HepG2 (cell line): Measurements from ENCODE around the gene TMEM41B. TPM values are rescaled to one million over a fixed set of nuclear protein-coding genes. Genes with fewer than 3 reads are reported as not detected.

Experiments used
- ATAC-seq: fragments of 200-7000 bp; cut with Tn5 transposase; 3 replicates; pipeline ENCODE4 v1.9.1; 2020; ENCODE audit warnings: mild to moderate bottlenecking, moderate library complexity
- BruUV-seq: library from RNA; stranded (reverse); fragments of 400-500 nt; replicated peaks from 2 replicates; lab custom pipeline; 2021; lab: Mats Ljungman, UMichigan
- CTCF ChIA-PET: fragments of 300-600 bp; formaldehyde crosslinking; extraction: SDS; loops from one replicate; lab custom pipeline; 2021; ENCODE audit warnings: low total read pairs, inconsistent platforms, low intra/inter-chr PET ratio; lab: Yijun Ruan, JAX
- POLR2A ChIA-PET: fragments of 350-600 bp; sonication (Branson Sonifier 250); formaldehyde crosslinking; loops from one replicate; lab custom pipeline; 2020; ENCODE audit warnings: antibody characterized with exemption, inconsistent platforms; lab: Yijun Ruan, JAX
- DNase-seq: peaks from one replicate; pipeline ENCODE4 v3.0.0-alpha.2; 2015; ENCODE audit warnings: low spot score
- FAIRE-seq: peaks from 3 replicates; lab custom pipeline; 2011; peaks lifted over from hg19 to GRCh38; lab: Jason Lieb, UNC
- H2AFZ ChIP-seq: one replicate; pipeline ENCODE4 v1.6.1; 2011; ENCODE audit warnings: low read length, inconsistent platforms
- H3K27ac ChIP-seq: fragments of 300-600 bp; 3 replicates; pipeline ENCODE4 v1.8.0; 2011; ENCODE audit warnings: mixed run types, mild to moderate bottlenecking, mixed read lengths, low read length, inconsistent platforms; ENCODE audit not compliant: insufficient read depth; ENCODE audit errors: extremely low read length
- H3K27me3 ChIP-seq, 2 experiments: fragments of 200-600 bp in 1 of 2; 2 replicates in 1 of 2; 3 replicates in 1 of 2; pipeline versions ENCODE4 v1.6.0 to v1.8.0; 2011; ENCODE audit warnings: low read length in 2 of 2, mild to moderate bottlenecking in 2 of 2, moderate library complexity in 2 of 2, inconsistent platforms in 1 of 2; ENCODE audit not compliant: insufficient read depth in 2 of 2, control insufficient read depth in 1 of 2
- H3K36me3 ChIP-seq, 2 experiments: fragments of 200-600 bp in 1 of 2; replicated peaks in 1 of 2; 2 replicates in 1 of 2; 3 replicates in 1 of 2; pipeline versions ENCODE4 v1.5.1 to v1.8.0; 2011; ENCODE audit warnings: low read length in 2 of 2, inconsistent platforms in 1 of 2; ENCODE audit not compliant: insufficient read depth in 2 of 2, control insufficient read depth in 1 of 2
- H3K4me1 ChIP-seq: 2 replicates; pipeline ENCODE4 v1.5.1; 2012; ENCODE audit warnings: low read length, inconsistent platforms; ENCODE audit not compliant: insufficient read depth
- H3K4me2 ChIP-seq: 2 replicates; pipeline ENCODE4 v1.6.0; 2011; ENCODE audit warnings: low read depth, low read length, inconsistent platforms
- H3K4me3 ChIP-seq, 3 experiments: fragments of 200-600 bp in 1 of 3; sonication (generic), shearing (Covaris generic) in 1 of 3; replicated peaks in 1 of 3; 2 replicates each; pipeline ENCODE4 v1.5.1; 2011 to 2016; ENCODE audit warnings: low read length in 3 of 3, inconsistent platforms in 2 of 3, low read depth in 2 of 3, mild to moderate bottlenecking in 2 of 3, control low read depth in 1 of 3, mixed read lengths in 1 of 3; ENCODE audit not compliant: insufficient read depth in 1 of 3
- H3K79me2 ChIP-seq: one replicate; pipeline ENCODE4 v1.6.1; 2011; ENCODE audit warnings: low read length, inconsistent platforms; ENCODE audit not compliant: insufficient read depth
- H3K9ac ChIP-seq: 2 replicates; pipeline ENCODE4 v1.6.0; 2011; ENCODE audit warnings: mild to moderate bottlenecking, low read depth, low read length, inconsistent platforms; ENCODE audit not compliant: insufficient read depth
- H3K9me3 ChIP-seq: 2 replicates; pipeline ENCODE4 v1.5.1; 2012; ENCODE audit warnings: mild to moderate bottlenecking, low read length
- H4K20me1 ChIP-seq: 2 replicates; pipeline ENCODE4 v1.6.0; 2011; ENCODE audit warnings: inconsistent platforms, mild to moderate bottlenecking, low read length, moderate library complexity; ENCODE audit not compliant: insufficient read depth
- ELF3 ChIP-seq: IDR thresholded peaks from 2 replicates; pipeline ENCODE4 v1.6.1; 2016; ENCODE audit warnings: missing genetic modification reagents, missing compliant biosample characterization
- EP300 ChIP-seq, 3 experiments: sonication (generic) in 1 of 3; formaldehyde crosslinking in 1 of 3; IDR thresholded peaks; 2 replicates each; pipeline versions ENCODE4 v1.5.1 to v1.6.1; 2011 to 2020; ENCODE audit warnings: low read depth in 2 of 3, low read length in 2 of 3, borderline replicate concordance in 1 of 3, improper control_type of control experiment in 1 of 3, mild to moderate bottlenecking in 1 of 3, missing genetic modification reagents in 1 of 3, moderate library complexity in 1 of 3
- FOXA3 ChIP-seq: IDR thresholded peaks from 2 replicates; pipeline ENCODE4 v1.6.1; 2016; ENCODE audit warnings: missing genetic modification reagents, missing compliant biosample characterization
- GATAD1 ChIP-seq: IDR thresholded peaks from 2 replicates; pipeline ENCODE4 v1.6.1; 2016; ENCODE audit warnings: missing genetic modification reagents, missing compliant biosample characterization
- KDM5B ChIP-seq: sonication (generic); formaldehyde crosslinking; IDR thresholded peaks from 2 replicates; pipeline ENCODE4 v1.4.0; 2020; ENCODE audit warnings: missing genetic modification reagents, mild to moderate bottlenecking, borderline replicate concordance
- KLF11 ChIP-seq: IDR thresholded peaks from 2 replicates; pipeline ENCODE4 v1.6.1; 2016; ENCODE audit warnings: missing compliant biosample characterization
- LRRFIP1 ChIP-seq: sonication (generic); formaldehyde crosslinking; conservative IDR thresholded peaks from 2 replicates; pipeline ENCODE4 v1.4.0; 2020; ENCODE audit warnings: missing genetic modification reagents
- MXI1 ChIP-seq: IDR thresholded peaks from 3 replicates; pipeline ENCODE4 v1.6.1; 2012; ENCODE audit warnings: low read depth, low read length, inconsistent platforms, borderline replicate concordance
- NFKBIZ ChIP-seq: IDR thresholded peaks from 2 replicates; pipeline ENCODE4 v1.6.1; 2018; ENCODE audit warnings: missing genetic modification reagents, missing compliant biosample characterization
- NRL ChIP-seq: sonication (generic); formaldehyde crosslinking; IDR thresholded peaks from 2 replicates; pipeline ENCODE4 v1.5.0; 2020; ENCODE audit warnings: missing genetic modification reagents, mild to moderate bottlenecking, moderate library complexity, borderline replicate concordance
- ZBTB7B ChIP-seq: sonication (generic); formaldehyde crosslinking; IDR thresholded peaks from 2 replicates; pipeline ENCODE4 v1.4.0; 2020; ENCODE audit warnings: missing genetic modification reagents
- ZNF10 ChIP-seq: sonication (generic); formaldehyde crosslinking; IDR thresholded peaks from 2 replicates; pipeline ENCODE4 v1.4.0; 2020; ENCODE audit warnings: mild to moderate bottlenecking, low read depth, missing genetic modification reagents, borderline replicate concordance
- ZNF510 ChIP-seq: sonication (generic); formaldehyde crosslinking; IDR thresholded peaks from 2 replicates; pipeline ENCODE4 v1.4.0; 2020; ENCODE audit warnings: low read depth, mild to moderate bottlenecking, missing genetic modification reagents
- ZNF644 ChIP-seq: IDR thresholded peaks from 2 replicates; pipeline ENCODE4 v1.6.1; 2016; ENCODE audit warnings: low read depth
- ZNF816 ChIP-seq: sonication (generic); formaldehyde crosslinking; IDR thresholded peaks from 2 replicates; pipeline ENCODE4 v1.8.0; 2022; ENCODE audit warnings: missing genetic modification reagents, mild to moderate bottlenecking, borderline replicate concordance
- WGBS: methylation state at CpG from one replicate; pipeline ENCODE4 v1.1.6; 2017; ENCODE audit warnings: low lambda C conversion rate; 5-methylcytosine and 5-hydroxymethylcytosine counted together
- in situ Hi-C: cut with HindIII; loops from 2 replicates; pipeline ENCODE4 v1.10.0; 2017; ENCODE audit warnings: low pct_unique_long_range_greater_than_20kb; ENCODE audit not compliant: extremely low pct_ligation_motif_present
- intact Hi-C: fragments of 100-400 bp; cut with micrococcal nuclease; formaldehyde crosslinking; loops from one replicate; pipeline ENCODE4 v1.10.0; 2022; ENCODE audit not compliant: unreplicated experiment
- polyA plus RNA-seq, 8 experiments: library from polyadenylated mRNA; depleted of rRNA in 3 of 8; stranded (reverse) in 7 of 8; unstranded in 1 of 8; fragments of >200 nt; fragmentation: Illumina TruSeq in 4 of 8; extraction: Trizol in 4 of 8; gene quantifications; 2 replicates each; pipeline versions ENCODE4 v1.2.1 to v1.2.3, GENCODE V29; 2011 to 2016; ENCODE audit warnings: low read depth in 4 of 8, missing spikeins in 1 of 8, mixed read lengths in 1 of 8; ENCODE audit not compliant: insufficient read depth in 1 of 8
- total RNA-seq, 5 experiments: library from RNA; depleted of rRNA; stranded (reverse); fragments of >200 nt; fragmentation: Illumina TruSeq; extraction: Trizol; gene quantifications; 2 replicates each; pipeline ENCODE4 v1.2.3, GENCODE V29; 2016; ENCODE audit warnings: low read depth in 1 of 5
- TF ChIP-seq, protein P1 (sequence below): sonication (generic); formaldehyde crosslinking; IDR thresholded peaks from 2 replicates; pipeline ENCODE4 v1.4.0; 2020; ENCODE audit warnings: missing genetic modification reagents
- TF ChIP-seq, protein P2 (sequence below): sonication (generic); formaldehyde crosslinking; IDR thresholded peaks from 2 replicates; pipeline ENCODE4 v1.4.0; 2020; ENCODE audit warnings: missing genetic modification reagents

TMEM41B gene
- total and polyA plus RNA-seq, 2 of the 13 experiments (the other 11 are each of a cell fraction or from before 2014, with no cell fraction given), result 36.8 to 48.1 TPM

DNA sequence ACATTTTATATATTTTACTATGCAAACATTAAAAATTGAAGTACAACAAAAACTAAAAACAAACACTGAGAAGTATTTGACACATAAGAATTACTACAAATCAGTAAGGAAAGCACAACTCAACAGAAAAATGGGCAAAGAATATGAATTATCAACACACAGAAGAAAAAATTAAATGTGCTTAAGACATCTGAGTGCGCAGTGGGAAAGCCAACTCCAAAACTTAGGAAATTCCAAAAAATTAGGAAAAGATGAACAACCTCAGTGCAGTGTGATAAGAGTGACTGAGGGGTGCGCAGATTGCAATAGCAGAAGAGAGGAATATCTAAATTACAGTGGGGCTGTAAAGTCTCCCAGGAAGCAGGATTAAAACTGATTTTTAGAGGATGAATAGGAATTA lies 1.9 kb upstream of the TMEM41B start:
- no peaks in the 10 kb centered on the region; a peak in 2 of 5 replicates for H3K27me3 ChIP-seq
- peaks cover 29% of the 10 kb centered on the region for H3K79me2 ChIP-seq
- FAIRE-seq (no peak), DNase-seq (no peak), ATAC-seq (no peak)
- H3K4me3 ChIP-seq, result no peak overlapping the region
- H3K36me3 ChIP-seq, result no peaks in the 10 kb centered on the region
- no peaks in the 10 kb centered on the region for H3K9me3 ChIP-seq
- no peak overlapping the region for H2AFZ ChIP-seq
- no peak overlapping the region for H3K4me2 ChIP-seq
- intact Hi-C loops, result loop anchor here (5.0 kb wide), 1 partner anchor 46 kb away; no protein-coding TSS in a partner anchor
- H3K9ac ChIP-seq, result no peak overlapping the region
- H3K4me1 ChIP-seq, result peaks cover 50% of the 10 kb centered on the region
- H4K20me1 ChIP-seq, result peaks cover 10% of the 10 kb centered on the region
- ChIA-PET POLR2A (interaction anchor here (0.8 to 2.5 kb wide), 2 partner anchors 48 to 69 kb away, joined by 3 to 16 read pairs; partner anchors contain the start of gene IPO7), CTCF (no interaction called here)
- WGBS, result 98% methylated on average over 2 of the region's 2 CpGs
- H3K27ac ChIP-seq, result no peak overlapping the region
- no TSS peak for BruUV-seq
- in situ Hi-C loops, result no loop called here
- TF ChIP-seq ZNF510 (CRISPR knock-in tag) (no peak), KLF11 (no peak), GATAD1 (CRISPR knock-in tag) (no peak), ZNF10 (no peak), ZNF644 (CRISPR knock-in tag) (no peak), MXI1 (no peak), FOXA3 (CRISPR knock-in tag) (no peak), ZBTB7B (CRISPR knock-in tag) (no peak), KDM5B (no peak), NRL (CRISPR knock-in tag) (no peak), EP300 (IDR thresholded peaks at IDR 0.05; ENCODE audit: low read depth in 2 of 2, low read length in 2 of 2) (no peak), EP300 (CRISPR knock-in tag; IDR thresholded peaks at IDR 0.05; ENCODE audit: borderline replicate concordance) (no peak), ELF3 (CRISPR knock-in tag) (no peak), LRRFIP1 (no peak), NFKBIZ (no peak), ZNF816 (CRISPR knock-in tag) (no peak)
- TF ChIP-seq, protein P1, sequence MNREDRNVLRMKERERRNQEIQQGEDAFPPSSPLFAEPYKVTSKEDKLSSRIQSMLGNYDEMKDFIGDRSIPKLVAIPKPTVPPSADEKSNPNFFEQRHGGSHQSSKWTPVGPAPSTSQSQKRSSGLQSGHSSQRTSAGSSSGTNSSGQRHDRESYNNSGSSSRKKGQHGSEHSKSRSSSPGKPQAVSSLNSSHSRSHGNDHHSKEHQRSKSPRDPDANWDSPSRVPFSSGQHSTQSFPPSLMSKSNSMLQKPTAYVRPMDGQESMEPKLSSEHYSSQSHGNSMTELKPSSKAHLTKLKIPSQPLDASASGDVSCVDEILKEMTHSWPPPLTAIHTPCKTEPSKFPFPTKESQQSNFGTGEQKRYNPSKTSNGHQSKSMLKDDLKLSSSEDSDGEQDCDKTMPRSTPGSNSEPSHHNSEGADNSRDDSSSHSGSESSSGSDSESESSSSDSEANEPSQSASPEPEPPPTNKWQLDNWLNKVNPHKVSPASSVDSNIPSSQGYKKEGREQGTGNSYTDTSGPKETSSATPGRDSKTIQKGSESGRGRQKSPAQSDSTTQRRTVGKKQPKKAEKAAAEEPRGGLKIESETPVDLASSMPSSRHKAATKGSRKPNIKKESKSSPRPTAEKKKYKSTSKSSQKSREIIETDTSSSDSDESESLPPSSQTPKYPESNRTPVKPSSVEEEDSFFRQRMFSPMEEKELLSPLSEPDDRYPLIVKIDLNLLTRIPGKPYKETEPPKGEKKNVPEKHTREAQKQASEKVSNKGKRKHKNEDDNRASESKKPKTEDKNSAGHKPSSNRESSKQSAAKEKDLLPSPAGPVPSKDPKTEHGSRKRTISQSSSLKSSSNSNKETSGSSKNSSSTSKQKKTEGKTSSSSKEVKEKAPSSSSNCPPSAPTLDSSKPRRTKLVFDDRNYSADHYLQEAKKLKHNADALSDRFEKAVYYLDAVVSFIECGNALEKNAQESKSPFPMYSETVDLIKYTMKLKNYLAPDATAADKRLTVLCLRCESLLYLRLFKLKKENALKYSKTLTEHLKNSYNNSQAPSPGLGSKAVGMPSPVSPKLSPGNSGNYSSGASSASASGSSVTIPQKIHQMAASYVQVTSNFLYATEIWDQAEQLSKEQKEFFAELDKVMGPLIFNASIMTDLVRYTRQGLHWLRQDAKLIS (CRISPR knock-in tag), result no peak
- TF ChIP-seq, protein P2, sequence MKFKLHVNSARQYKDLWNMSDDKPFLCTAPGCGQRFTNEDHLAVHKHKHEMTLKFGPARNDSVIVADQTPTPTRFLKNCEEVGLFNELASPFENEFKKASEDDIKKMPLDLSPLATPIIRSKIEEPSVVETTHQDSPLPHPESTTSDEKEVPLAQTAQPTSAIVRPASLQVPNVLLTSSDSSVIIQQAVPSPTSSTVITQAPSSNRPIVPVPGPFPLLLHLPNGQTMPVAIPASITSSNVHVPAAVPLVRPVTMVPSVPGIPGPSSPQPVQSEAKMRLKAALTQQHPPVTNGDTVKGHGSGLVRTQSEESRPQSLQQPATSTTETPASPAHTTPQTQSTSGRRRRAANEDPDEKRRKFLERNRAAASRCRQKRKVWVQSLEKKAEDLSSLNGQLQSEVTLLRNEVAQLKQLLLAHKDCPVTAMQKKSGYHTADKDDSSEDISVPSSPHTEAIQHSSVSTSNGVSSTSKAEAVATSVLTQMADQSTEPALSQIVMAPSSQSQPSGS (CRISPR knock-in tag), result no peak
